ENCODE results near the gene SLC25A15. TPM values are rescaled to one million over a fixed set of nuclear protein-coding genes. Genes with fewer than 3 reads are reported as not detected.

Gene SLC25A15
- total RNA-seq, 1 donor: 19.4 TPM

GRCh38 chr13:40800559-40800958, 11.1 kb downstream of the SLC25A15 start:
- H3K4me3 ChIP-seq (ENCODE audit: low read depth, low read length): no peak overlapping the region
- no peak for DNase-seq (ENCODE audit: low read depth)
- TF ChIP-seq CTCF (IDR thresholded peaks at IDR 0.05; ENCODE audit: insufficient read depth, low read depth, low read length): no peak

GRCh38 chr13:40801255-40802217, 12.1 kb downstream of the SLC25A15 start:
- DNase-seq (ENCODE audit: low read depth): no peak
- H3K4me3 ChIP-seq (ENCODE audit: low read depth, low read length): no peak overlapping the region
- TF ChIP-seq CTCF (IDR thresholded peaks at IDR 0.05; ENCODE audit: insufficient read depth, low read depth, low read length): no peak

DNA sequence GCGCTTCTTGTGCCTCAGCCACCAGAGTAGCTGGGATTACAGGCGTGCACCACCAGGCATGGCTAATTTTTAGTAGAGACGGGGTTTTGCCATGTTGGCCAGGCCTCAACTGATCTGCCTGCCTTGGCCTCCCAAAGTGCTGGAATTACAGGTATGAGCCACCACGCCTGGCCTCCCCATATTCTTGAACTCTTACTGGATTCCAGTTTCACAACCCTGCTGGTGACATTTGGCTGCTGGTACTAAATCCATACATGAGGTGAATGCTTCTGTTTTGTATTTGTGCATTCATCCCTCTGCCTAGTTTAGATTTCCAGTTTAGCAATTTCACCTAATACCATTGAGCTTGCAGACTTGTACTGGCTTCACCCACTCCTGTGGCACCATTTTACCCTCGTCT, 13.9 kb downstream of the SLC25A15 start:
- TF ChIP-seq CTCF (IDR thresholded peaks at IDR 0.05; ENCODE audit: insufficient read depth, low read depth, low read length): no peak
- no peak overlapping the region for H3K4me3 ChIP-seq (ENCODE audit: low read depth, low read length)
- no peak for DNase-seq (ENCODE audit: low read depth)

- no peak for TF ChIP-seq CTCF (IDR thresholded peaks at IDR 0.05; ENCODE audit: insufficient read depth, low read depth, low read length)
- no peak for DNase-seq (ENCODE audit: low read depth)
- no peak overlapping the region for H3K4me3 ChIP-seq (ENCODE audit: low read depth, low read length)
Measured at GRCh38 chr13:40806241-40806640, 16.8 kb downstream of the SLC25A15 start.

DNA sequence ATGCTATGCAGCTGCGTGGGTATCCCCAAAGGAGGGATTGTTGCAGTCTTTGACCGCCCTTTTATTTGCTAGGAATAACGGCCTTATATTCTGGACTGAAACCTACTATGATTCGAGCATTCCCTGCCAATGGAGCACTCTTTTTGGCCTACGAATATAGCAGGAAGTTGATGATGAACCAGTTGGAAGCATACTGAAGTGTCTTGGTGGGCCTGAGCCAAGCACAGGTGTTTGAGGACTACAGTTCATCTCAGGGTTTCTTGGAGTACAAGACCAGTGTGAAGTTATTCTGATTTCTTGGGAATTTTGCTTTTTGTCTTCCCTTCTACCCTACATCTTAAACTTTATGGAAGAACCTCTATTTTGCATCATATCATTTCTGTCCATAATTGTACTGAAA, 20.1 kb downstream of the SLC25A15 start:
- no peak for TF ChIP-seq CTCF (IDR thresholded peaks at IDR 0.05; ENCODE audit: insufficient read depth, low read depth, low read length)
- no peak overlapping the region for H3K4me3 ChIP-seq (ENCODE audit: low read depth, low read length)
- DNase-seq (ENCODE audit: low read depth): no peak

- no peak for DNase-seq (ENCODE audit: low read depth)
- TF ChIP-seq CTCF (IDR thresholded peaks at IDR 0.05; ENCODE audit: insufficient read depth, low read depth, low read length): no peak
- no peak overlapping the region for H3K4me3 ChIP-seq (ENCODE audit: low read depth, low read length)
Measured at GRCh38 chr13:40812102-40812501, 22.7 kb downstream of the SLC25A15 start.

All from fibroblast of villous mesenchyme (primary cell).